HG03439 (cell line): ENCODE data around the gene CCNY.

ENCODE experiments used
- ATAC-seq: cut with Tn5 transposase; IDR thresholded peaks from one replicate; pipeline ENCODE4 v1.9.1; 2021; ENCODE audit warnings: mild to moderate bottlenecking, moderate library complexity; ENCODE audit not compliant: unreplicated experiment

Gene CCNY

DNA sequence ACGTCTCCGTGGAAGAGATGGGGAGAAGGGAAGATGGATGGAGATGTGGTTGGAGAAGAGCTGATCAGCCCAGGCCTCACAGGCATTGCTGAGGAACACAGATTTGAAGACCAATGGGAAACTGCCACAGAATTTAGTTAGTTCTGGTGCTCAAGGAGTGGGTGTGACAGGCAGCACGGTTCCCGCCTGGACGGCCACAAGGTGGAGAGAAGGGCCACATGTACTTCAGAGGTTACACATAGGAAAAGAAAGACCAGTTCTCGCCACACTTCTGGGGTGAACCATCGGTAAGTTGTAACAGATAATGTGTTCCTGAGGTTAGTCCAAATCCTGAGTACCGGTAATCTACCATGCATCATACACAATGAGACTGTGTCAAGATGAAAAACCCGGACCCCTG, 239.3 kb downstream of the CCNY start:
- no peak for ATAC-seq

GRCh38 chr10:35576730-35577129, 240.4 kb downstream of the CCNY start:
- ATAC-seq: no peak

DNA sequence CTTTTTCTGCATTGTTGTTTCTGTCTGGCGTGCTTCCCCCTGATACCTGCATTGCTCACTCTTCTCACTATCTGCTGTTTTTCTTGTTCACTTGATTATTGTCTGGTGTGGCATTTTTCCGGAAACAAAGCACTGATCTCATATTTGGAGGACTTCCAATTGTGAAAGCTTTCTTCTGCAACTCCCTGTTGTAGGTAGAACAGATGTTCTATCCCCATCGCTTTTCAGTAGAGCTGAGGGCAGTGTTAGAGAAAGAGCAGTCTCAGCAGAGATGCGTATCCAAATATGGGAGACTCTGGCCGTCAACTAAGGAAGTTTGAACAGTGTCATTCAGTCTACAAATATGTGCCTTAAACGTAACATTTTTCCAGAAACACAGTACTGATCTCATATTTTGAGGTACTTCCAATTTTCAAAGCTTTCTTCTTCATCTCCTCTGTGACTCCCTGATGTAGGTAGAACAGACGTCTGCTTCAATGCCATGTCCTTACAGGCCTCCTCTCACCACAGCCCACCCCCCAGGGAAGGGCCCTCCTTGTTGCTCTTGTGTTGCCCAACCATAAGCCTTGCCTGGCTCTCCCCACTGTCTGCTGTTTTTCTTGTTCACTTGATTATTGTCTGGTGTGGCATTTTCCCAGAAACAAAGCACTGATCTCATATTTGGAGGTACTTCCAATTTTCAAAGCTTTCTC, 241.8 kb downstream of the CCNY start:
- no peak for ATAC-seq

DNA sequence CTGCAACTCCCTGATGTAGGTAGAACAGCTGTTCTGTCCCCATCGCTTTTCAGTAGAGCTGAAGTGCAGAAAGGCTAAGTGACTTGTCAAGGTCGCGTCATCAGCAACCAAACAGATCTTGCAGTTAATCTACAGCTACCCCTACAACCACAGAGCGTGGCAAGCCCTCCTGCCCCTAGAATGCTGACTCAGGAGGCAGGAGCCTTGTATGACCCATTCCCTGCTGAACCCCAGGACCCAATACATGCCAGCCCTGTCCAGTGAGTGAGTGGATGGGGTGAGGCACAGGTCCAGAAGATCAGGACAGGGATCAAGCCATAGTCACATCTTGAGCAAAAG, 242.3 kb downstream of the CCNY start:
- no peak for ATAC-seq

GRCh38 chr10:35579116-35579515, 242.8 kb downstream of the CCNY start:
- ATAC-seq: no peak

GRCh38 chr10:35579726-35580422, 243.6 kb downstream of the CCNY start:
- no peak for ATAC-seq

- ATAC-seq: no peak
Measured at GRCh38 chr10:35580423-35580770, 244.1 kb downstream of the CCNY start.

- no peak for ATAC-seq
Measured at GRCh38 chr10:35581655-35582054, 245.3 kb downstream of the CCNY start.

- ATAC-seq: no peak
Measured at GRCh38 chr10:35584946-35585345, 248.6 kb downstream of the CCNY start.

DNA sequence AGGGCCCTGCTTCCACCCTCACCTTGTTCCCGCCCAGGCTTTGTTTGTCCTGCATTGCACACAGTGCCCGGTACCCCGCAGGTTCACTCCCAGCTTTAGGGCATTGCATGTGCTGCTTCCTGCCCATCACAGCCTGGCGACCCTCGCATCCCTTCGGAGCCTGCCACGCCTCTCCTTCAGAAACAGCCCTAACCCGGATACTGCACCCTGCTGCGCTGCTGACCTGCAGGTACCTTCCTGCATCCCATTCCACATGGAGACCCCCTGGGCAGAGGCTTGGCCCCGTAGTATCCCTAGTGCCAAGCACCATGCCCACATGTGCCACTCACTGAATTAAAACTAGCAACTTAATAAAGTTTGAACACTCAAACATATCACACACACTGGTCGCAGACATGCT, 249.0 kb downstream of the CCNY start:
- no peak for ATAC-seq

DNA sequence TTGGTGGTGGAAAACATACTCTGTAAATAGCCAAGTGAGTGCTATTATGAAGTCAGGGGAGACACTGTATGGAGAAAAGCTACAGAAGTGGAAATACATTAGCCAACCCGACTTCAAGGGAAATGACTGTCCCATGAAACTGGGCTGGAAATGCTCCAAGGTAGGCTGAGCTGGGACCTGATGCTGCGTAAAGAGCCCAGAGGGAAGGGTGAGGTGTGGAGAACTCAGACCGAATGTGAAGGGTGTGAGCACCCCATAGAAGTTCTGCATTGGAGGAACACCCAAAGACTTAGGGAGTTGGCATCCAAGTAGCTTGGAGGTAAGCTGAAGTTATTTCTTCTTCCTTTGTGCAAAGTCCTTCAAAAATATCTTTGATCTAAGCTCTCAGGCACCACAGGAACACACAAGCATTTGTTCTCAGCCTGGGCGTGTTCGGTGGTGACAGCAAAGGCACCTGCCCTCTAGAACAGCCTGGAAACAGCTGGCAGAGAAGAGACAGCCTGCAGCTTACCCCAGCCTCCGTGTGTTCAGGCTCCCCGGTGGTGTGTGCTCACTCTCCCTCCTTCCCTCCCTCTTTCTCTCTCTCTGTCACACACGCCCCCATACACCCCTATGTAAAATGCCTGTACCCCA, 249.7 kb downstream of the CCNY start:
- no peak for ATAC-seq

- no peak for ATAC-seq
Measured at GRCh38 chr10:35588836-35589235, 252.5 kb downstream of the CCNY start.

- no peak for ATAC-seq
Measured at GRCh38 chr10:35592441-35592840, 256.1 kb downstream of the CCNY start.

- ATAC-seq: no peak
Measured at GRCh38 chr10:35594115-35595079, 258.1 kb downstream of the CCNY start.

GRCh38 chr10:35595106-35595505, 258.8 kb downstream of the CCNY start:
- no peak for ATAC-seq

- ATAC-seq: no peak
Measured at GRCh38 chr10:35598379-35598778, 262.1 kb downstream of the CCNY start.

GRCh38 chr10:35600193-35600592, 263.9 kb downstream of the CCNY start:
- no peak for ATAC-seq

DNA sequence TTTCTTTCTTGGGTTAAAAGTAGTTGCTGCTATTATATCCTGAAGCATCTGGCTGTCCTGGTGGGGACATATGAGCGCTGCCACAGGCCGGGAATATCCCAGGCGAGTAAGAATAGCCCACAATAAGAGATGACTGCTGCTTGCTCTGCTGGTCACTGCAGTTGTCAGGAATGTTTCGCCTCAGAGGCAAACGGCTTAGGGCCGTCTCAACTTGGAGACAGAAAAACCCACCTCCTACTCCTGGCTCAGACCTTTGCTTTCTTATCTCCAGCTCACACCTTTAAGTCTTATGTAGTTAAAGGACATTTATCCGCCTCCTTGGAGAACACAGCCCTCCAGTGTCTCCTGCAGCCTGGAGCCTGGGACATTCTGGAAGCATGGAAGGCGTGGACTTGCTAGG, 268.9 kb downstream of the CCNY start, which contains the start of gene GJD4:
Gene GJD4 (plus strand): TSS at position 151 of the 400 bp plus-strand sequence. CDS start 227 bp downstream, at position 378.
- ATAC-seq: no peak

GRCh38 chr10:35606430-35606829, 270.1 kb downstream of the CCNY start:
- no peak for ATAC-seq

DNA sequence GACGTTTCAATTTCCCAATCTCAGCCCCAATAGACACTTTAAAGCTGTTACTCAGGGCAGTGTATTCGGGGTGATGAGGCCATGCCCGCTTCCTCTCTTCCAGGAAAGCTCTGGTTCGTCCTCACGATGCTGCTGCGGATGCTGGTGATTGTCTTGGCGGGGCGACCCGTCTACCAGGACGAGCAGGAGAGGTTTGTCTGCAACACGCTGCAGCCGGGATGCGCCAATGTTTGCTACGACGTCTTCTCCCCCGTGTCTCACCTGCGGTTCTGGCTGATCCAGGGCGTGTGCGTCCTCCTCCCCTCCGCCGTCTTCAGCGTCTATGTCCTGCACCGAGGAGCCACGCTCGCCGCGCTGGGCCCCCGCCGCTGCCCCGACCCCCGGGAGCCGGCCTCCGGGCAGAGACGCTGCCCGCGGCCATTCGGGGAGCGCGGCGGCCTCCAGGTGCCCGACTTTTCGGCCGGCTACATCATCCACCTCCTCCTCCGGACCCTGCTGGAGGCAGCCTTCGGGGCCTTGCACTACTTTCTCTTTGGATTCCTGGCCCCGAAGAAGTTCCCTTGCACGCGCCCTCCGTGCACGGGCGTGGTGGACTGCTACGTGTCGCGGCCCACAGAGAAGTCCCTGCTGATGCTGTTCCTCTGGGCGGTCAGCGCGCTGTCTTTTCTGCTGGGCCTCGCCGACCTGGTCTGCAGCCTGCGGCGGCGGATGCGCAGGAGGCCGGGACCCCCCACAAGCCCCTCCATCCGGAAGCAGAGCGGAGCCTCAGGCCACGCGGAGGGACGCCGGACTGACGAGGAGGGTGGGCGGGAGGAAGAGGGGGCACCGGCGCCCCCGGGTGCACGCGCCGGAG, 271.4 kb downstream of the CCNY start:
- no peak for ATAC-seq
